HL-60 (cell line): ENCODE measurements around the gene MDH2.
"Not testable (repeated sequence)": the region's sequence is repeated elsewhere in the genome, so short reads cannot be mapped to it uniquely, and the experiment has no call there.

Experiments
- GABPA ChIP-seq: IDR thresholded peaks from 2 replicates; pipeline ENCODE4 v1.6.1; 2012; ENCODE audit warnings: low read depth
- POLR2AphosphoS5 ChIP-seq: IDR thresholded peaks from 2 replicates; pipeline ENCODE4 v1.6.1; 2012; ENCODE audit warnings: low read depth
- SPI1 ChIP-seq: IDR thresholded peaks from 2 replicates; pipeline ENCODE4 v1.6.1; 2012; ENCODE audit warnings: low read depth, mild to moderate bottlenecking, borderline replicate concordance
- TF ChIP-seq, protein P1 (sequence below): IDR thresholded peaks from one replicate; pipeline ENCODE4 v1.5.1; 2011; ENCODE audit warnings: low read length, control low read depth, inconsistent platforms; ENCODE audit not compliant: insufficient read depth

DNA sequence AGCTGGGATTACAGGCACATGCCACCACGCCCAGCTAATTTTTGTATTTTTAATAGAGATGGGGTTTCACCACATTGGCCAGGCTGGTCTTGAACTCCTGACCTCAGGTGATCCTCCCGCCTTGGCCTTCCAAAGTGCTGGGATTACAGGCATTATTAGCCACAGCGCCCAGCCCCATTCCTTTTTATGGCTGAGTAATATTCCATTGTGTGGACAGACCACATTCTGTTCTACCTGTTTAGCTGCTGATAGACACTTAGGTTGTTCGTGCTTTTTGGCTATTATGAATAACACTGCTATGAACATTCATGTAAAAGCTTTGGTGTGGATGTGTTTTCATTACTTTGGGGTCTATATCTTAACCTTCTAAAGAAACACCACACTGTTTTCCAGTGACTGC is 29.4 kb upstream of the MDH2 start:
- TF ChIP-seq, protein P1, sequence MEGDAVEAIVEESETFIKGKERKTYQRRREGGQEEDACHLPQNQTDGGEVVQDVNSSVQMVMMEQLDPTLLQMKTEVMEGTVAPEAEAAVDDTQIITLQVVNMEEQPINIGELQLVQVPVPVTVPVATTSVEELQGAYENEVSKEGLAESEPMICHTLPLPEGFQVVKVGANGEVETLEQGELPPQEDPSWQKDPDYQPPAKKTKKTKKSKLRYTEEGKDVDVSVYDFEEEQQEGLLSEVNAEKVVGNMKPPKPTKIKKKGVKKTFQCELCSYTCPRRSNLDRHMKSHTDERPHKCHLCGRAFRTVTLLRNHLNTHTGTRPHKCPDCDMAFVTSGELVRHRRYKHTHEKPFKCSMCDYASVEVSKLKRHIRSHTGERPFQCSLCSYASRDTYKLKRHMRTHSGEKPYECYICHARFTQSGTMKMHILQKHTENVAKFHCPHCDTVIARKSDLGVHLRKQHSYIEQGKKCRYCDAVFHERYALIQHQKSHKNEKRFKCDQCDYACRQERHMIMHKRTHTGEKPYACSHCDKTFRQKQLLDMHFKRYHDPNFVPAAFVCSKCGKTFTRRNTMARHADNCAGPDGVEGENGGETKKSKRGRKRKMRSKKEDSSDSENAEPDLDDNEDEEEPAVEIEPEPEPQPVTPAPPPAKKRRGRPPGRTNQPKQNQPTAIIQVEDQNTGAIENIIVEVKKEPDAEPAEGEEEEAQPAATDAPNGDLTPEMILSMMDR = not testable (repeated sequence)
- not testable (repeated sequence) for TF ChIP-seq POLR2AphosphoS5, SPI1, GABPA
